Dedifferentiated amniotic fluid mesenchymal stem cell (primary cell): ENCODE measurements around the gene CAMTA1.

ENCODE experiments used
- DNase-seq: peaks from one replicate; pipeline ENCODE4 v3.0.0-alpha.2; 2016; ENCODE audit errors: extremely low spot score

The CAMTA1 gene

GRCh38 chr1:7040969-7041695 is 255.9 kb downstream of the CAMTA1 start:
- DNase-seq = no peak

GRCh38 chr1:7042322-7043190 is 257.3 kb downstream of the CAMTA1 start:
- DNase-seq = peak; percentile 20

DNA sequence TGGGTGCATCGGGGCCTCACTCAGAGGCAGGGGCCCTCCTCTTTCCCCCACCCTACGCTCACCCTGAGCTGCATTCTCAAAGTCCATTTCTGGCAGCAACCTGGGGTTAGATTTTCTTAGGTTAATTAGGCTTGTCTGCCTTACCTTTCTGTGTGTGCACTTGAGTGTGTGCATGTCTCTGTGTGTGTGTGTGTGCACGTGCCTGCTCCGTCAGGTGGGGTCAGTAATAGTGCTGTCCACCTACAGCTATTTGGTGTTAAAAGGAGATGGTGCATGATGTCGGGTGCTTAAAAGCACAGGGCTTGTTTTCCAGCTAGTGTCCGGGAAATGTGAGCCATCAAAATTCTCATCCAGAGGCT is 257.9 kb downstream of the CAMTA1 start:
- DNase-seq = no peak

- DNase-seq = no peak
Measured at GRCh38 chr1:7043719-7044535, 258.7 kb downstream of the CAMTA1 start.

DNA sequence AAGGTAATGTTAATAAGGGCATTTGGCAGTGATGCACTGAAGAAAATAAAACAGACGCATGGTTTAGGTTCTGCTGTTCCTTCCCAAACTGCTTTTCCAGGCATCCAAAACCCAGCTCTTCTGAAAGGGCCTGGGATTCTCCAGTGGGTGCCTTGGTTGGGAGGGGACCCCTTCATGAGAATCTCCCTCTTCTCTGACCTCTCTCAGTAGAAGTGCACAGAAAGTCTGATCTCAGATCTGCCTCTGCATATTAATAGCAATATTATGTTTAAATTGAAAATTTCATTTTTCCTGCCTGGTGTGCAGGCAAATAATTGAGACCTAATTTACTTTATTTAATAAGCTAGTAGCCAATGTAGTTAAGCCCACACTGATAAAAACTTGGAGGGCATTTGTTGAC is 260.6 kb downstream of the CAMTA1 start:
- DNase-seq = no peak

DNA sequence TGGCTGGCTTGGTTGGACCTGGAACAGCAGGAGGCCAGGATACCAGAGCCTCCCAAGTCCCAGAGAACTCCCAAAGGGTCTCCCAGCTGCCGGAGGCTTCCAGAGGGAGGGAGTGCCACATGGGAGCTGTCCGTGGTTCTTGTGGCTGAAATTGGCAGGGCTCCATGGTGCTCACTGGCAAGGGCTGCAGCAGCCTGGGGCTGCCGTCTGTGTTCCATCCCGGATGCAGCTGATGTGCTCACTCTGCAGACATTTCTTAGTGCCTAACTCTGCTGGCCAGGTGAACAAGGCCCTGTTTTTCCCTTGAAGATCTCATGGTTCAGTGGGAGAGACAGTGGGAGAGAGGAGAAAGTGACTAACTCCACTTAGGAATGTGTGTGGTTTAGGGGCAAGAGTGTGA is 261.1 kb downstream of the CAMTA1 start:
- DNase-seq = no peak

DNA sequence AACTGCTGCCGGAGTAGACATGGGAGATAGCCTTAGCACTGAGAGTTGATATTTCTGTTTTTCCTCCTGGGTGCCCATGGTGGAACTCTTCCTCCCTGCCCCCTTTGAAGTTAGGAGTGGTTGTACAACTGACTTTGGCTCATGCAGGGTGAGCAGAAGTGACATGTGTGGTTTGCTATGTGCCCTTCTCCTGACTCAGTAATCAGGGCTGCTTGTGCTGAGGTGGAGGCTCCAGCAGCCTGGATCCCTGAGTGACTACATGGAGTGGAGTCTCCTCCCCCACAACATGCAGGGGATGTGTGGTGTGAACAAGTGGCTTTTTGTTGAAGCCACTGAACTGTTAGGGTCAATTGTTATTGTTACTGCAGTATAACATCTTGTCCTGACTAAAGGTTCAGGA is 261.6 kb downstream of the CAMTA1 start:
- no peak for DNase-seq

GRCh38 chr1:7047866-7048265 is 262.6 kb downstream of the CAMTA1 start:
- no peak for DNase-seq

- DNase-seq = no peak
Measured at GRCh38 chr1:7048395-7048794, 263.1 kb downstream of the CAMTA1 start.

DNA sequence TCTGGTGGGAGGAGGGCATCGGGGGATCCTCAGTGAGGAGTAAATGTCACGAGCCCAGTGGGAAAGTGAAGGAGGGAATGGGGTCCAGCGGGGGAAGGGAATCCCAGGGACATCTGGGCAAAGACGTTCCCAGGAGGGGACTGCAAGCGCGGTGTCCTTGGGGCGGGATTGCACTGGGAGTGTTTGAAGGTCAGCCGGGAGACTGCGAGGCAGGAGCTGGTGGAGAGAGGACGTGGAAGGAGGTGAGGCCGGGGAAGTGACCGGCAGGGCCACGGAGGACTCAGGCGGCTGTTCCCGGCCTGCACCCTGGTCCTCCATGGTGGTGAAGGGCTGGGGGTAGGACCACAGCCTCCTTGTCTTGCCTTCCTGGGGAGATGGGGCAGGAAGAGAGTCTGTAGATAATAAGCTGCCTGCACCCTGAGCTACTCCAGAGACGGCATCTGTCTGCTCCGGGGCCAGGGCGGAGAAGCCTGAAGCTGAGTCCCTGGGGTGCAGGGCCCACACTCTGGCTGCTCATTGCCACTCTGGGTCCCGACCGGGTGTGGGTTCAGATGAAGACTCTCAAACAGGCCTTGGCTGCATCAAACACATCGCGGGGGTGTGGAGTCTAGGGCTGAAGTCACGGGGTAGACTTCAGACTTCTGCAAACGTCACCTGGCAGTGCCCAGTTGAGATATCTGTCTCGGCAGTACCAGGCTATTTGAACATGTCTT is 264.8 kb downstream of the CAMTA1 start:
- DNase-seq = no peak

- no peak for DNase-seq
Measured at GRCh38 chr1:7050751-7051665, 265.8 kb downstream of the CAMTA1 start.

DNA sequence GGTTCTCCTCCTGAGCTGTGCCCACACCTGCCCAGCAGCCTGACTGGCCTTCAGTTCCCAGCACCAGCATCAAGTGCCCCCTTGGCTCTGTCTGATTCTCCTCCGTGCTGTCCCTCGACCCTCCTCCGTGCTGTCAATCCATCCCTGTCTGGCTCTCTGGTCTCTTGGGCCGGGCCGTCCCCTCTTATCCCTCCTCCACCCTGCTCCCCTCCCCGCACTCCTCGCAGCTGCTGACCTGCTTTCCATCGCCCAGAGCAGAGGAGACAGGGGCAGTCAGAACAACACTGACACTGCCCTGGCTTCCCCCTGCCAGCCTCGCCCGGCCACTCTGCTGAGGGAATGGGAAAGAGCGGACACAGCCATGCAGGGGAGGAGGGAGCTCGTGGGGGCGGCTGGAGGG is 267.4 kb downstream of the CAMTA1 start:
- DNase-seq = no peak

GRCh38 chr1:7060745-7061144 is 275.5 kb downstream of the CAMTA1 start:
- no peak for DNase-seq

- DNase-seq = no peak
Measured at GRCh38 chr1:7062346-7063061, 277.2 kb downstream of the CAMTA1 start.

- no peak for DNase-seq
Measured at GRCh38 chr1:7063981-7064380, 278.7 kb downstream of the CAMTA1 start.

GRCh38 chr1:7068552-7068951 is 283.3 kb downstream of the CAMTA1 start:
- DNase-seq = no peak

DNA sequence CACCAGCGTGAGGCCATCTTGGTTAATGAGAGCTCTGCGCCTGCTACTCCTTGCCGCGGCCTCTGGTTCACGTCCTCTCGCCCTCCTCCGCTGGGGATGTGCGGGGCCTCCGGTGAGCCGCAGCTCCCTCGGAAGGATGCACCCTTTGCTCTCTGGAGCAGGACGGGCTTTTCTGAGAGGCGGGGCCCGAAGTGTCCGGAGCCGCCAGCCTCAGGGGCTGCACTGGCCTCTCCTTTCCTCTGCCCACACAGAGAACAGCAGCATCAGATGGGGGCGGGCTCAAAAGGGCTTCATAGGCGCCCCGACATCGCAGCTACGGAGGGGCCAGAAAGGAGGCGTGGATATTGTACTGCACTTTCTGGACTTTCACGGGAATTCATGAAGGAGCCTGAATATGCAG is 284.7 kb downstream of the CAMTA1 start:
- no peak for DNase-seq

DNA sequence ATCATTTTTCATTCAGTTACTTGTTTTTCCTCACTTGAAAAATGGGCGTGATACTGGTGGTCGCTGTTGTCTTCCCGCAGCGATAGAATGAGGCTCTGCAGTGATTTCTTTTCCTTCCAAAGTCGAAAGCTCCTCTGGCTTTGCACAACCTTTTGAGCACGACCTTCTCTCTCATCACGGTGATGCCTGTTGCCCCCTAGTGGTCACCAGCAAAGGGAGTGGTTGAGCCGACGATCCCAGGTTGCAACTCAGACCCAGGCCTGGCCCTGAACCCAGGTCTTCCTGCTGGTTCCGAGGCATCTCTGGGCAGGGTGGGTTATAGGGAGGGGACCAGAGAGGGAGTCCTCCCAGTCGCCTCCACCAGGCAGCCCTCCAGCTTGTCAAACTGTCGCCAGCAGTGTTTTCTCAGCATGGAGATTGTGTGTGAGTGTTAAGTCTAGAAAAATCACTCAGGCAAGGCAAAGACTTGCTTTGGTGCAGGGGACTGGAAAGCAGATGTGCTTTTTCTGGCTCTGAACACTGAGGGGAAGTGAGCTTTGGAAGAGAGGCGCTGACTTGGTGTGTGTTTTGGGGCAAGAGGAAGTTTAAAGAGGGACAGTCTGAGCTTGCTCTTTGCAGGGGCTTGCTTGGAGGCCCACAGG is 285.3 kb downstream of the CAMTA1 start:
- peak; percentile 77 for DNase-seq

- no peak for DNase-seq
Measured at GRCh38 chr1:7076117-7076516, 290.9 kb downstream of the CAMTA1 start.

DNA sequence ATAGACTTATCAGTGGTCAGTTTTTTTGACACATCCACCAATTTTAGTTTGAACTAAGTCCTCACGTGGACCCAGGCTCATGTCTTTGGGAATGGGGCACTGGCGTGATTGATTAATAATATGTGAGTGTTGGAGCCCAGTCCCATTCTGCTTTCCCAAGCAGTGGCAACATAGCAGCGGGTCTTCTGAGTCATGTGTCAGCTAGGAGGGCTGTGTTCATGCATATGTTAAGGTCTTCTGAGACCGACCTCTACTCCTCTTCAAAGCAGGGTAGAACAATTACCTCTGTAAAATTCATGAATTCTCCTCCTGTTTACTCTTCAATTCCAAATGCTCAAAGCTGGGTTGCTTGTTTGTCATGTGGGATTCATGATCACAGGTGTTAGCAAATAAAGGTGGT is 291.3 kb downstream of the CAMTA1 start:
- no peak for DNase-seq
